Measurements from ENCODE around the gene SH3GLB1. TPM values are rescaled to one million over a fixed set of nuclear protein-coding genes. Genes with fewer than 3 reads are reported as not detected.

SH3GLB1 gene
- total and polyA plus RNA-seq, 10 of the 15 experiments (the other 5 are each of a cell fraction or from before 2014, with no cell fraction given): 18.0 to 59.0 (median 36.5) TPM

DNA sequence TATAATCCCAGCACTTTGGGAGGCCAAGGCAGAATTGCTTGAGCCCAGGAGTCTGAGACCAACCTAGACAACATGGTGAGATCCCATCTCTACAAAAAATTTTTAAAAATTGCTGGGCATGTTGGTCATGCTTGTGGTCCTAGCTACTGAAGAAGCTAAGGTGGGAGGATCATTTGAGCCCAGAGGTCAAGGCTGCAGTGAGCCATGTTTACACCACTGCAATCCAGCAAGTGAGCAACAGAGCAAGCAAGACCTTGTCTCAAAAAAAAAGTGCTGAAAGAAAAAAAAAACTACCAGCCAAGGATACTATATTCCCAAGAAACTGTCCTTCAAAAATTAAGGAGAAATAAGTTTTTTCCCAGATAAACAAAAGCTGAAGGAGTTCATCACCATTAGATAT, 78.1 kb downstream of the SH3GLB1 start (continued):
- TF ChIP-seq, protein P1, sequence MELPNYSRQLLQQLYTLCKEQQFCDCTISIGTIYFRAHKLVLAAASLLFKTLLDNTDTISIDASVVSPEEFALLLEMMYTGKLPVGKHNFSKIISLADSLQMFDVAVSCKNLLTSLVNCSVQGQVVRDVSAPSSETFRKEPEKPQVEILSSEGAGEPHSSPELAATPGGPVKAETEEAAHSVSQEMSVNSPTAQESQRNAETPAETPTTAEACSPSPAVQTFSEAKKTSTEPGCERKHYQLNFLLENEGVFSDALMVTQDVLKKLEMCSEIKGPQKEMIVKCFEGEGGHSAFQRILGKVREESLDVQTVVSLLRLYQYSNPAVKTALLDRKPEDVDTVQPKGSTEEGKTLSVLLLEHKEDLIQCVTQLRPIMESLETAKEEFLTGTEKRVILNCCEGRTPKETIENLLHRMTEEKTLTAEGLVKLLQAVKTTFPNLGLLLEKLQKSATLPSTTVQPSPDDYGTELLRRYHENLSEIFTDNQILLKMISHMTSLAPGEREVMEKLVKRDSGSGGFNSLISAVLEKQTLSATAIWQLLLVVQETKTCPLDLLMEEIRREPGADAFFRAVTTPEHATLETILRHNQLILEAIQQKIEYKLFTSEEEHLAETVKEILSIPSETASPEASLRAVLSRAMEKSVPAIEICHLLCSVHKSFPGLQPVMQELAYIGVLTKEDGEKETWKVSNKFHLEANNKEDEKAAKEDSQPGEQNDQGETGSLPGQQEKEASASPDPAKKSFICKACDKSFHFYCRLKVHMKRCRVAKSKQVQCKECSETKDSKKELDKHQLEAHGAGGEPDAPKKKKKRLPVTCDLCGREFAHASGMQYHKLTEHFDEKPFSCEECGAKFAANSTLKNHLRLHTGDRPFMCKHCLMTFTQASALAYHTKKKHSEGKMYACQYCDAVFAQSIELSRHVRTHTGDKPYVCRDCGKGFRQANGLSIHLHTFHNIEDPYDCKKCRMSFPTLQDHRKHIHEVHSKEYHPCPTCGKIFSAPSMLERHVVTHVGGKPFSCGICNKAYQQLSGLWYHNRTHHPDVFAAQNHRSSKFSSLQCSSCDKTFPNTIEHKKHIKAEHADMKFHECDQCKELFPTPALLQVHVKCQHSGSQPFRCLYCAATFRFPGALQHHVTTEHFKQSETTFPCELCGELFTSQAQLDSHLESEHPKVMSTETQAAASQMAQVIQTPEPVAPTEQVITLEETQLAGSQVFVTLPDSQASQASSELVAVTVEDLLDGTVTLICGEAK (IDR thresholded peaks at IDR 0.05; ENCODE audit: borderline replicate concordance): no peak
- TF ChIP-seq RFX5 (IDR thresholded peaks at IDR 0.05; ENCODE audit: low read depth, low read length) (no peak), KAT2A (conservative IDR thresholded peaks at IDR 0.05; ENCODE audit: control insufficient read depth, low read depth, low read length) (no peak), MTA2 (IDR thresholded peaks at IDR 0.05; ENCODE audit: low read depth) (no peak), DPF2 (IDR thresholded peaks at IDR 0.05) (no peak), STAT3 (IDR thresholded peaks at IDR 0.05; ENCODE audit: low read depth, low read length) (no peak), CHD2 (IDR thresholded peaks at IDR 0.05; ENCODE audit: borderline replicate concordance, low read depth, low read length) (no peak), ZNF207 (IDR thresholded peaks at IDR 0.05; ENCODE audit: borderline replicate concordance) (no peak), YY1 (IDR thresholded peaks at IDR 0.05; ENCODE audit: low read depth, low read length) (no peak), BHLHE40 (IDR thresholded peaks at IDR 0.05; ENCODE audit: borderline replicate concordance in 1 of 2, low read depth in 2 of 2, low read length in 1 of 2) (no peak), ZZZ3 (IDR thresholded peaks at IDR 0.05; ENCODE audit: control insufficient read depth, insufficient read length, low read depth) (no peak), RCOR1 (conservative IDR thresholded peaks at IDR 0.05; ENCODE audit: low read depth, low read length) (no peak)
